IMR-90 (cell line): ENCODE measurements around the gene ADISSP. TPM values are rescaled to one million over a fixed set of nuclear protein-coding genes. Genes with fewer than 3 reads are reported as not detected.

Experiments
- ATAC-seq: fragments of 200-7000 bp; cut with Tn5 transposase; 2 replicates; pipeline ENCODE4 v1.9.1; 2020; ENCODE audit warnings: low read depth, mild to moderate bottlenecking, moderate library complexity
- BruUV-seq: library from RNA; stranded (reverse); fragments of 400-500 nt; replicated peaks from 2 replicates; lab custom pipeline; 2021; lab: Mats Ljungman, UMichigan
- CTCF ChIA-PET: fragments of 300-600 bp; formaldehyde crosslinking; extraction: SDS; loops from one replicate; lab custom pipeline; 2021; ENCODE audit warnings: antibody characterized with exemption; lab: Yijun Ruan, JAX
- POLR2A ChIA-PET: fragments of 300-600 bp; sonication (Branson Sonifier 250); formaldehyde crosslinking; loops from one replicate; lab custom pipeline; 2022; ENCODE audit warnings: antibody characterized with exemption; ENCODE audit not compliant: unreplicated experiment; lab: Charles Lee
- DNase-seq: peaks from one replicate; pipeline ENCODE4 v3.0.0; 2013
- H2AFZ ChIP-seq: replicated peaks from 2 replicates; pipeline ENCODE3; 2013; ENCODE audit warnings: low read length, mild to moderate bottlenecking; ENCODE audit not compliant: poor library complexity
- H2AK5ac ChIP-seq: 2 replicates; pipeline ENCODE4 v1.6.1; 2013; ENCODE audit warnings: low read depth, low read length, inconsistent platforms
- H2AK9ac ChIP-seq: replicated peaks from 2 replicates; pipeline ENCODE3; 2013; ENCODE audit warnings: mild to moderate bottlenecking, low read depth, low read length, moderate library complexity; ENCODE audit not compliant: poor library complexity
- H2BK120ac ChIP-seq: 2 replicates; pipeline ENCODE4 v1.6.1; 2013; ENCODE audit warnings: low read depth, low read length, inconsistent platforms
- H2BK15ac ChIP-seq: 3 replicates; pipeline ENCODE4 v1.6.1; 2013; ENCODE audit warnings: low read depth, low read length, inconsistent platforms
- H2BK20ac ChIP-seq: 2 replicates; pipeline ENCODE4 v1.6.1; 2013; ENCODE audit warnings: low read depth, mild to moderate bottlenecking, inconsistent platforms, low read length, moderate library complexity
- H2BK5ac ChIP-seq: 2 replicates; pipeline ENCODE4 v1.6.1; 2013; ENCODE audit warnings: mild to moderate bottlenecking, low read depth, low read length, inconsistent platforms; ENCODE audit not compliant: poor library complexity, severe bottlenecking
- H3K14ac ChIP-seq: replicated peaks from 2 replicates; pipeline ENCODE4 v1.6.1; 2013; ENCODE audit warnings: low read depth, low read length, inconsistent platforms
- H3K18ac ChIP-seq: 2 replicates; pipeline ENCODE4 v1.6.1; 2013; ENCODE audit warnings: low read depth, low read length, control low read depth
- H3K23ac ChIP-seq: 2 replicates; pipeline ENCODE4 v1.6.1; 2013; ENCODE audit warnings: low read depth, low read length, inconsistent platforms
- H3K27ac ChIP-seq: 2 replicates; pipeline ENCODE4 v1.5.1; 2013; ENCODE audit warnings: mild to moderate bottlenecking, control low read depth, low read length; ENCODE audit not compliant: insufficient read depth
- H3K27me3 ChIP-seq: 2 replicates; pipeline ENCODE4 v1.6.1; 2013; ENCODE audit warnings: low read length; ENCODE audit not compliant: control insufficient read depth, insufficient read depth
- H3K36me3 ChIP-seq: 2 replicates; pipeline ENCODE4 v1.6.1; 2013; ENCODE audit warnings: low read length, mixed read lengths; ENCODE audit not compliant: control insufficient read depth, insufficient read depth
- H3K4ac ChIP-seq: 2 replicates; pipeline ENCODE4 v1.6.1; 2013; ENCODE audit warnings: low read depth, low read length, inconsistent platforms
- H3K4me1 ChIP-seq: 2 replicates; pipeline ENCODE4 v1.6.1; 2013; ENCODE audit warnings: low read length, mixed read lengths; ENCODE audit not compliant: control insufficient read depth, insufficient read depth
- H3K4me2 ChIP-seq: 2 replicates; pipeline ENCODE4 v1.6.1; 2013; ENCODE audit warnings: low read depth, mild to moderate bottlenecking, control low read depth, low read length, moderate library complexity
- H3K4me3 ChIP-seq: 2 replicates; pipeline ENCODE4 v1.5.1; 2013; ENCODE audit warnings: low read depth, mild to moderate bottlenecking, control low read depth, low read length, moderate library complexity; ENCODE audit not compliant: insufficient read depth
- H3K56ac ChIP-seq: 2 replicates; pipeline ENCODE4 v1.6.1; 2013; ENCODE audit warnings: low read length, inconsistent platforms; ENCODE audit not compliant: insufficient read depth; ENCODE audit errors: extremely low read depth
- H3K79me1 ChIP-seq, 2 experiments: 2 replicates each; pipeline ENCODE4 v1.6.1; 2013; ENCODE audit warnings: low read length in 2 of 2, inconsistent platforms in 1 of 2, low read depth in 1 of 2
- H3K9ac ChIP-seq: 2 replicates; pipeline ENCODE4 v1.6.1; 2013; ENCODE audit warnings: low read depth, low read length, control low read depth
- H3K9me1 ChIP-seq: 2 replicates; pipeline ENCODE4 v1.6.1; 2013; ENCODE audit warnings: low read length, inconsistent platforms; ENCODE audit not compliant: insufficient read depth
- H3K9me3 ChIP-seq: 2 replicates; pipeline ENCODE4 v1.6.1; 2013; ENCODE audit warnings: low read length; ENCODE audit not compliant: control insufficient read depth, insufficient read depth
- H4K20me1 ChIP-seq: 2 replicates; pipeline ENCODE4 v1.6.1; 2013; ENCODE audit warnings: low read length, inconsistent platforms; ENCODE audit not compliant: insufficient read depth
- H4K5ac ChIP-seq: 2 replicates; pipeline ENCODE4 v1.6.1; 2013; ENCODE audit warnings: mild to moderate bottlenecking, low read depth, low read length, control low read depth
- H4K8ac ChIP-seq, 2 experiments: 2 replicates each; pipeline ENCODE4 v1.6.1; 2013; ENCODE audit warnings: low read depth in 2 of 2, low read length in 2 of 2, control low read depth in 1 of 2, inconsistent platforms in 1 of 2
- H4K91ac ChIP-seq: 2 replicates; pipeline ENCODE4 v1.6.1; 2013; ENCODE audit warnings: low read depth, low read length, inconsistent platforms; ENCODE audit not compliant: insufficient read depth
- MAZ ChIP-seq: IDR thresholded peaks from 2 replicates; pipeline ENCODE4 v1.6.1; 2012; ENCODE audit warnings: low read depth, mild to moderate bottlenecking, low read length, improper control_type of control experiment, moderate library complexity, borderline replicate concordance
- WGBS, 2 experiments: methylation state at CpG; one replicate each; pipeline versions ENCODE4 v1.1.5 to v1.1.7; 2013; ENCODE audit warnings: missing lambda C conversion rate in 2 of 2; ENCODE audit not compliant: insufficient read length in 1 of 2; ENCODE audit errors: extremely low coverage in 2 of 2; 5-methylcytosine and 5-hydroxymethylcytosine counted together
- dilution Hi-C: fragments of 300-500 bp; cut with HindIII; formaldehyde crosslinking; loops from one replicate; pipeline ENCODE4 v1.14.3; 2018; ENCODE audit warnings: low sequenced_read_pairs; ENCODE audit not compliant: unreplicated experiment
- in situ Hi-C: fragments of 300-500 bp; cut with MboI; formaldehyde crosslinking; loops from 3 replicates; pipeline ENCODE4 v1.14.3; 2019; ENCODE audit warnings: low sequenced_read_pairs, inconsistent platforms, mixed read lengths
- intact Hi-C: fragments of 100-400 bp; cut with micrococcal nuclease; formaldehyde crosslinking; loops from 2 replicates; pipeline ENCODE4 v1.10.0; 2022
- polyA plus RNA-seq, 3 experiments: library from polyadenylated mRNA; depleted of rRNA; stranded (reverse); fragments of >200 nt; gene quantifications; 2 replicates each; pipeline ENCODE4 v1.2.3, GENCODE V29; 2012; ENCODE audit warnings: low replicate concordance in 1 of 3
- total RNA-seq: library from RNA; depleted of rRNA; stranded (reverse); fragments of >200 nt; gene quantifications from 2 replicates; pipeline ENCODE4 v1.2.3, GENCODE V29; 2012
- TF ChIP-seq, protein P1 (sequence below): fragments of 150-350 bp; IDR thresholded peaks from 2 replicates; pipeline ENCODE4 v1.6.1; 2017; ENCODE audit warnings: mild to moderate bottlenecking, antibody characterized with exemption, low read length, low read depth

ADISSP gene
- total and polyA plus RNA-seq, 2 of the 4 experiments (the other 2 are of a cell fraction), result 31.9 to 58.2 TPM

DNA sequence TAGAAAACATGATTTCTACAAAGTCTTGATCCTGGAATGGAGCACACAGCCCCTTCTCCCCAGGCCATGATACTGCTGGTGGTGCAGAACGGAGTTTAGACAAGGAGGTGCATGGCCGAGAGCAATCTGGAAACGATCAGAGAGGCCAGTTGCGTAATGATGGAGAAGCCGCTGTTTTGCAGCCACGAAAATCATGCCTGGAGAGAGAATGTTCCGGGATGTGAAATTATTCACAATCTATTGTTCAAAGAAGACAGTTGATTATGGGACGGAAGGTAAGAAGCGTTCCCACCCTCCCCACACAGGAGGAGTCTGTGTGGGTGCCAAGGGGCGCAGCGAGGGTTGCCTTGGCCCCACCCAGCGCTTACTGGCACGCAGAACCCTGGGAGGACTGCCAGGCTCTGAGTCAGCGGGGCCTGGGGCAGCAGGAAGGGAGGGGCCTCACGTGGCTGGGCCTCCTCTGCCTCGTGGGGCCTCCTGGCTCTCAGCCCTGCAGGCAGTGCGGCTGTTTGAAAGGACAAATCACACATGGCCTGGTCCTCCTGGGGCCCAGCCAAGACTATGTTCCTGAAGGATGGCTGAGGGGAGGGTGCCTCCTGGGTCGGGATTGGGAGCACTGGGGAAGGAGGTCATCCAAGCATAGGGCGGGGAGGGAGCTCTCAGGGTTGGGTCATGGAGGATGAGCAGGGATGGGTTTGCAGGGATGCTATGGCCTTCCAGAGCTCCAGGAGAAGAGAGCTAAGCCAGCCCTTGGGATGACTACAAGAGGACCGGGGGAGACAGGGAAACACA, 44.1 kb upstream of the ADISSP start (continued):
- TF ChIP-seq, protein P1, sequence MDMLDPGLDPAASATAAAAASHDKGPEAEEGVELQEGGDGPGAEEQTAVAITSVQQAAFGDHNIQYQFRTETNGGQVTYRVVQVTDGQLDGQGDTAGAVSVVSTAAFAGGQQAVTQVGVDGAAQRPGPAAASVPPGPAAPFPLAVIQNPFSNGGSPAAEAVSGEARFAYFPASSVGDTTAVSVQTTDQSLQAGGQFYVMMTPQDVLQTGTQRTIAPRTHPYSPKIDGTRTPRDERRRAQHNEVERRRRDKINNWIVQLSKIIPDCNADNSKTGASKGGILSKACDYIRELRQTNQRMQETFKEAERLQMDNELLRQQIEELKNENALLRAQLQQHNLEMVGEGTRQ, result peak; percentile 77

DNA sequence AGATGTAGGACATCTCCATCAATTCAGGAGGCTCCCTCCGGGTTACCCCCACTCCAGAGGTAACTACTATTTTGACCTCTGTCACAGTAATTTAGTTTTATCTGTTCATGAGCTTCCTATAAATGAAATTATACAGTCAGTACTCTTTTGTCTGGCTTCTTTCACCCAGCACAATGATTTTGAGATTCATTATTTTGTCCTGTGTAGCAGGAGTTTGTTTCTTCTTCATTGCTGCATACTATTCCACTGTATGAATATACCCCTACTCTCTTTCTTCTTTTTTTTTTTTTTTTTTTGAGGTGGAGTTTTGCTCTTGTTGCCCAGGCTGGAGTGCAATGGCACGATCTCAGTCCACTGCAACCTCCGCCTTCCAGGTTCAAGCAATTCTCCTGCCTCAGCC, 41.0 kb upstream of the ADISSP start:
- Histone ChIP-seq H2AK9ac (peak overlapping the region; percentile 97), H3K23ac (peak overlapping the region; percentile 94; the same call in 1 of the 2 replicates), H2AFZ (peak overlapping the region; percentile 79), H4K91ac (peak overlapping the region; percentile 99), H2BK120ac (peak overlapping the region; percentile 95), H3K4ac (peak overlapping the region; percentile 97), H3K36me3 (peaks cover 27% of the 10 kb centered on the region), H2BK15ac (peak overlapping the region; percentile 96; the same call in 2 of the 3 replicates), H4K20me1 (no peaks in the 10 kb centered on the region), H2BK5ac (peak overlapping the region; percentile 95), H3K4me3 (no peak overlapping the region), H3K18ac (peak overlapping the region; percentile 89), H3K14ac (peak overlapping the region; percentile 98), H3K9me3 (no peaks in the 10 kb centered on the region), H3K27ac (peak overlapping the region; percentile 96), H4K8ac (peak overlapping the region; percentile 92 to 97), H4K5ac (peak overlapping the region; percentile 90), H3K27me3 (no peaks in the 10 kb centered on the region), H3K56ac (peak overlapping the region; percentile 90), H3K9ac (peak overlapping the region; percentile 45), H2BK20ac (peak overlapping the region; percentile 99), H2AK5ac (peak overlapping the region; percentile 96), H3K4me2 (no peak overlapping the region), H3K9me1 (peaks cover 27% of the 10 kb centered on the region), H3K79me1 (peaks cover 11 to 61% of the 10 kb centered on the region in 2 experiments), H3K4me1 (peaks cover 36% of the 10 kb centered on the region)
- intact Hi-C loops, result no loop called here
- WGBS, 2 experiments, result no CpG with 5 or more reads among the region's 3 CpGs
- POLR2A ChIA-PET, result no interaction called here
- no peak for TF ChIP-seq MAZ
- BruUV-seq, result no TSS peak
- dilution Hi-C loops, result no loop called here
- in situ Hi-C loops, result no loop called here
- DNase-seq, result no peak
- no peak for ATAC-seq
- CTCF ChIA-PET, result no interaction called here
